Heart left ventricle (tissue), 13 donors: ENCODE measurements around the gene CNST.

Experiments used
- POLR2A ChIP-seq, 2 donors: fragments of 450-650 bp; IDR thresholded peaks; one replicate each; pipeline ENCODE4 v1.6.1; 2017; ENCODE audit warnings: antibody characterized with exemption in 2 of 2, mild to moderate bottlenecking in 2 of 2, moderate library complexity in 2 of 2
- TF ChIP-seq, protein P1 (sequence below), 12 donors: fragments of 200-600 bp; sonication (generic) in 4 of 12; IDR thresholded peaks; one replicate each; pipeline versions ENCODE4 v1.5.0 to v1.8.0; 2018 to 2022; ENCODE audit warnings: antibody characterized with exemption in 12 of 12, mild to moderate bottlenecking in 5 of 12
- donor health status: ischemic (EF 13 %, LVEDD 7.1; RV severe dilation, severe dysfunction).
- donor health status: DM: no; HTN: yes; CAD: no.
- donor health status: DM: no; HTN: no; CAD: no.
- donor health status: ischemic (EF 25% LVEDD 6.9; RV normal size, moderate dysfunction).
- donor health status: ischemic (EF 25% LVEDD 5.7; RV mildly dilated, moderate dysfunction).
- donor health status: ischemic (EF 35%, LVEDD 5.7; RV mildly dilated, moderate dysfunction).
- donor health status: nonischemic (EF 11% LVEDD 7.7; RV severe dilation, severe dysfunction).
- donor health status: DM: yes; HTN: yes; CAD: no.
- donor health status: PGD.
- donor health status: ischemic (EF 29% LVEDD 5.4; RV normal size, mild dysfunction).
- donor health status: nonischemic (EF 23%, LVEDD 6.1; RV moderate dilation, normal function).

- TF ChIP-seq, protein P1, sequence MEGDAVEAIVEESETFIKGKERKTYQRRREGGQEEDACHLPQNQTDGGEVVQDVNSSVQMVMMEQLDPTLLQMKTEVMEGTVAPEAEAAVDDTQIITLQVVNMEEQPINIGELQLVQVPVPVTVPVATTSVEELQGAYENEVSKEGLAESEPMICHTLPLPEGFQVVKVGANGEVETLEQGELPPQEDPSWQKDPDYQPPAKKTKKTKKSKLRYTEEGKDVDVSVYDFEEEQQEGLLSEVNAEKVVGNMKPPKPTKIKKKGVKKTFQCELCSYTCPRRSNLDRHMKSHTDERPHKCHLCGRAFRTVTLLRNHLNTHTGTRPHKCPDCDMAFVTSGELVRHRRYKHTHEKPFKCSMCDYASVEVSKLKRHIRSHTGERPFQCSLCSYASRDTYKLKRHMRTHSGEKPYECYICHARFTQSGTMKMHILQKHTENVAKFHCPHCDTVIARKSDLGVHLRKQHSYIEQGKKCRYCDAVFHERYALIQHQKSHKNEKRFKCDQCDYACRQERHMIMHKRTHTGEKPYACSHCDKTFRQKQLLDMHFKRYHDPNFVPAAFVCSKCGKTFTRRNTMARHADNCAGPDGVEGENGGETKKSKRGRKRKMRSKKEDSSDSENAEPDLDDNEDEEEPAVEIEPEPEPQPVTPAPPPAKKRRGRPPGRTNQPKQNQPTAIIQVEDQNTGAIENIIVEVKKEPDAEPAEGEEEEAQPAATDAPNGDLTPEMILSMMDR (IDR thresholded peaks at IDR 0.05), result no peak
- TF ChIP-seq POLR2A (IDR thresholded peaks at IDR 0.05), result no peak
Observed at GRCh38 chr1:246569248-246570238, 3.3 kb downstream of the CNST start.
